ENCODE data around the gene CPNE1.

Gene CPNE1

GRCh38 chr20:35669221-35669620, 4.5 kb upstream of the CPNE1 start:
- ATAC-seq: no peak
- no peak for TF ChIP-seq GLIS3 (CRISPR knock-in tag; IDR thresholded peaks at IDR 0.05)
- no peak for TF ChIP-seq ISL1 (CRISPR knock-in tag; IDR thresholded peaks at IDR 0.05)
- TF ChIP-seq TCF4 (CRISPR knock-in tag; IDR thresholded peaks at IDR 0.05; ENCODE audit: borderline replicate concordance): no peak
- no peak for TF ChIP-seq SNAI2 (CRISPR knock-in tag; IDR thresholded peaks at IDR 0.05)
- TF ChIP-seq CREB5 (CRISPR knock-in tag; IDR thresholded peaks at IDR 0.05; ENCODE audit: low read depth): no peak
- no peak for TF ChIP-seq ZFP3 (CRISPR knock-in tag; IDR thresholded peaks at IDR 0.05)
- no peak for TF ChIP-seq RARB (CRISPR knock-in tag; IDR thresholded peaks at IDR 0.05)
- TF ChIP-seq ZNF8 (CRISPR knock-in tag; IDR thresholded peaks at IDR 0.05): no peak
- TF ChIP-seq, protein P1, sequence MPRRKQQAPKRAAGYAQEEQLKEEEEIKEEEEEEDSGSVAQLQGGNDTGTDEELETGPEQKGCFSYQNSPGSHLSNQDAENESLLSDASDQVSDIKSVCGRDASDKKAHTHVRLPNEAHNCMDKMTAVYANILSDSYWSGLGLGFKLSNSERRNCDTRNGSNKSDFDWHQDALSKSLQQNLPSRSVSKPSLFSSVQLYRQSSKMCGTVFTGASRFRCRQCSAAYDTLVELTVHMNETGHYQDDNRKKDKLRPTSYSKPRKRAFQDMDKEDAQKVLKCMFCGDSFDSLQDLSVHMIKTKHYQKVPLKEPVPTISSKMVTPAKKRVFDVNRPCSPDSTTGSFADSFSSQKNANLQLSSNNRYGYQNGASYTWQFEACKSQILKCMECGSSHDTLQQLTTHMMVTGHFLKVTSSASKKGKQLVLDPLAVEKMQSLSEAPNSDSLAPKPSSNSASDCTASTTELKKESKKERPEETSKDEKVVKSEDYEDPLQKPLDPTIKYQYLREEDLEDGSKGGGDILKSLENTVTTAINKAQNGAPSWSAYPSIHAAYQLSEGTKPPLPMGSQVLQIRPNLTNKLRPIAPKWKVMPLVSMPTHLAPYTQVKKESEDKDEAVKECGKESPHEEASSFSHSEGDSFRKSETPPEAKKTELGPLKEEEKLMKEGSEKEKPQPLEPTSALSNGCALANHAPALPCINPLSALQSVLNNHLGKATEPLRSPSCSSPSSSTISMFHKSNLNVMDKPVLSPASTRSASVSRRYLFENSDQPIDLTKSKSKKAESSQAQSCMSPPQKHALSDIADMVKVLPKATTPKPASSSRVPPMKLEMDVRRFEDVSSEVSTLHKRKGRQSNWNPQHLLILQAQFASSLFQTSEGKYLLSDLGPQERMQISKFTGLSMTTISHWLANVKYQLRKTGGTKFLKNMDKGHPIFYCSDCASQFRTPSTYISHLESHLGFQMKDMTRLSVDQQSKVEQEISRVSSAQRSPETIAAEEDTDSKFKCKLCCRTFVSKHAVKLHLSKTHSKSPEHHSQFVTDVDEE (CRISPR knock-in tag; IDR thresholded peaks at IDR 0.05): no peak
- TF ChIP-seq ESRRG (CRISPR knock-in tag; IDR thresholded peaks at IDR 0.05): no peak
- no peak for TF ChIP-seq BACH2 (CRISPR knock-in tag; IDR thresholded peaks at IDR 0.05; ENCODE audit: borderline replicate concordance)
- TF ChIP-seq ZNF70 (CRISPR knock-in tag; IDR thresholded peaks at IDR 0.05): no peak
- TF ChIP-seq ZC3H10 (CRISPR knock-in tag; IDR thresholded peaks at IDR 0.05): no peak
- no peak for TF ChIP-seq PPARA (CRISPR knock-in tag; IDR thresholded peaks at IDR 0.05; ENCODE audit: borderline replicate concordance)
- no peak for TF ChIP-seq OSR1 (CRISPR knock-in tag; IDR thresholded peaks at IDR 0.05)
- TF ChIP-seq TOX (CRISPR knock-in tag; IDR thresholded peaks at IDR 0.05; ENCODE audit: borderline replicate concordance): no peak
- no peak for TF ChIP-seq ZFP30 (CRISPR knock-in tag; IDR thresholded peaks at IDR 0.05)

DNA sequence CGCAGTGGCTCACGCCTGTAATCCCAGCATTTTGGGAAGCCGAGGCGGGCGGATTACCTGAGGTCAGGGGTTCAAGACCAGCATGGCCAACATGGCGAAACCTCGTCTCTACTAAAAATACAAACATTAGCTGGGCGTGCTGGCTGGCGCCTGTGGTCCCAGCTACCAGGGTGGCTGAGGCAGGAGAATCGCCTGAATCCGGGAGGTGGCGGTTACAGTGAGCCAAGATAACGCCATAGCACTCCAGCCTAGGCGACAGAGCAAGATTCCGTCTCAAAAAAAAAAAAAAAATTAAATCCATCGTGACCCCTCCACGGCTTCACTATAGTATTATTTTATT, 1.2 kb upstream of the CPNE1 start:
- ATAC-seq: no peak
- TF ChIP-seq BACH2 (CRISPR knock-in tag; IDR thresholded peaks at IDR 0.05; ENCODE audit: borderline replicate concordance): no peak
- no peak for TF ChIP-seq ZNF8 (CRISPR knock-in tag; IDR thresholded peaks at IDR 0.05)
- no peak for TF ChIP-seq ESRRG (CRISPR knock-in tag; IDR thresholded peaks at IDR 0.05)
- no peak for TF ChIP-seq TOX (CRISPR knock-in tag; IDR thresholded peaks at IDR 0.05; ENCODE audit: borderline replicate concordance)
- TF ChIP-seq GLIS3 (CRISPR knock-in tag; IDR thresholded peaks at IDR 0.05): no peak
- no peak for TF ChIP-seq RARB (CRISPR knock-in tag; IDR thresholded peaks at IDR 0.05)
- no peak for TF ChIP-seq ARNTL (CRISPR knock-in tag; IDR thresholded peaks at IDR 0.05; ENCODE audit: borderline replicate concordance, low read depth)
- no peak for TF ChIP-seq ZNF70 (CRISPR knock-in tag; IDR thresholded peaks at IDR 0.05)
- no peak for TF ChIP-seq ZFP3 (CRISPR knock-in tag; IDR thresholded peaks at IDR 0.05)

- TF ChIP-seq, protein P1 (CRISPR knock-in tag; IDR thresholded peaks at IDR 0.05): no peak
- TF ChIP-seq ZFP3 (CRISPR knock-in tag; IDR thresholded peaks at IDR 0.05): no peak
- TF ChIP-seq, protein P2, sequence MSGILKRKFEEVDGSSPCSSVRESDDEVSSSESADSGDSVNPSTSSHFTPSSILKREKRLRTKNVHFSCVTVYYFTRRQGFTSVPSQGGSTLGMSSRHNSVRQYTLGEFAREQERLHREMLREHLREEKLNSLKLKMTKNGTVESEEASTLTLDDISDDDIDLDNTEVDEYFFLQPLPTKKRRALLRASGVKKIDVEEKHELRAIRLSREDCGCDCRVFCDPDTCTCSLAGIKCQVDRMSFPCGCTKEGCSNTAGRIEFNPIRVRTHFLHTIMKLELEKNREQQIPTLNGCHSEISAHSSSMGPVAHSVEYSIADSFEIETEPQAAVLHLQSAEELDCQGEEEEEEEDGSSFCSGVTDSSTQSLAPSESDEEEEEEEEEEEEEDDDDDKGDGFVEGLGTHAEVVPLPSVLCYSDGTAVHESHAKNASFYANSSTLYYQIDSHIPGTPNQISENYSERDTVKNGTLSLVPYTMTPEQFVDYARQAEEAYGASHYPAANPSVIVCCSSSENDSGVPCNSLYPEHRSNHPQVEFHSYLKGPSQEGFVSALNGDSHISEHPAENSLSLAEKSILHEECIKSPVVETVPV (CRISPR knock-in tag; IDR thresholded peaks at IDR 0.05): no peak
- 0 out of 2 replicates have a peak, but pooled peaks have one; percentile 9 for TF ChIP-seq ESRRG (CRISPR knock-in tag; IDR thresholded peaks at IDR 0.05)
- TF ChIP-seq ZNF565 (CRISPR knock-in tag; conservative IDR thresholded peaks at IDR 0.05; ENCODE audit: low read depth): no peak
- no peak for TF ChIP-seq ZC3H10 (CRISPR knock-in tag; IDR thresholded peaks at IDR 0.05)
- no peak for TF ChIP-seq ZFP30 (CRISPR knock-in tag; IDR thresholded peaks at IDR 0.05)
- TF ChIP-seq PATZ1 (CRISPR knock-in tag; IDR thresholded peaks at IDR 0.05; ENCODE audit: borderline replicate concordance): 0 out of 2 replicates have a peak, but pooled peaks have one; percentile 1
- peak; percentile 11; the same call in 1 of the 2 replicates for TF ChIP-seq CREB5 (CRISPR knock-in tag; IDR thresholded peaks at IDR 0.05; ENCODE audit: low read depth)
- no peak for TF ChIP-seq TOX (CRISPR knock-in tag; IDR thresholded peaks at IDR 0.05; ENCODE audit: borderline replicate concordance)
- no peak for TF ChIP-seq ZNF70 (CRISPR knock-in tag; IDR thresholded peaks at IDR 0.05)
- TF ChIP-seq BACH2 (CRISPR knock-in tag; IDR thresholded peaks at IDR 0.05; ENCODE audit: borderline replicate concordance): no peak
- peak; percentile 46 for ATAC-seq
Observed at GRCh38 chr20:35663516-35664465, 909 bp downstream of the CPNE1 start.

Data from SK-N-SH treated with all-trans-retinoic acid at 6 μM for 48 hours (cell line).